ENCODE measurements around the gene IPO9.
"Not testable (repeated sequence)": the region's sequence is repeated elsewhere in the genome, so short reads cannot be mapped to it uniquely, and the experiment has no call there.

IPO9 gene

DNA sequence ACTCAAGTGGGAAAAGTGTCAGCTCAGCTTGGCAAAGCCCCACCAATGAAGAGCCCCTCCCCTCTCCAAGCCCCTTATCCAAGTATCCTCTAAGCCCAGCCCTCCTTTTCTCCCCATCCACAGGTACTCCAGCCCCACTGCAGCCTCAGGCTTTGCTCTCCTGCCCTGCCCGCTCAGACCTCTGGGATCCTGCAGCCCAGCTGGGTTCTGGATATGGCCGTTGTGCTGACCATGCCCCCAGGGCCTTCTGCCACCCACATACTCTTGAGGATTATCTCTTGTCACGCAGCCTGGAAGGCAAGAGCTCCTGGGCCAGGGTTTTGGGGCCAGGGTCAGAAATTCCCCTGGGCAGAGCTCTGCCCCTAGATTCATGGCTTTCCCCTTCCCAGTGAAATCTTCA lies 64.5 kb downstream of the IPO9 start:
- Histone ChIP-seq H3K4me3 (ENCODE audit: low read depth, low read length) (no peak overlapping the region), H3K27me3 (ENCODE audit: control insufficient read depth, insufficient read depth, low read length) (peaks cover 16% of the 10 kb centered on the region), H3K4me1 (ENCODE audit: control insufficient read depth, insufficient read depth, low read length) (peaks cover 7% of the 10 kb centered on the region), H3K9me3 (ENCODE audit: control insufficient read depth, insufficient read depth, low read length) (no peaks in the 10 kb centered on the region), H3K36me3 (ENCODE audit: control insufficient read depth, insufficient read depth, low read length) (peaks cover 4% of the 10 kb centered on the region), H3K9ac (ENCODE audit: low read depth, low read length) (no peak overlapping the region)

DNA sequence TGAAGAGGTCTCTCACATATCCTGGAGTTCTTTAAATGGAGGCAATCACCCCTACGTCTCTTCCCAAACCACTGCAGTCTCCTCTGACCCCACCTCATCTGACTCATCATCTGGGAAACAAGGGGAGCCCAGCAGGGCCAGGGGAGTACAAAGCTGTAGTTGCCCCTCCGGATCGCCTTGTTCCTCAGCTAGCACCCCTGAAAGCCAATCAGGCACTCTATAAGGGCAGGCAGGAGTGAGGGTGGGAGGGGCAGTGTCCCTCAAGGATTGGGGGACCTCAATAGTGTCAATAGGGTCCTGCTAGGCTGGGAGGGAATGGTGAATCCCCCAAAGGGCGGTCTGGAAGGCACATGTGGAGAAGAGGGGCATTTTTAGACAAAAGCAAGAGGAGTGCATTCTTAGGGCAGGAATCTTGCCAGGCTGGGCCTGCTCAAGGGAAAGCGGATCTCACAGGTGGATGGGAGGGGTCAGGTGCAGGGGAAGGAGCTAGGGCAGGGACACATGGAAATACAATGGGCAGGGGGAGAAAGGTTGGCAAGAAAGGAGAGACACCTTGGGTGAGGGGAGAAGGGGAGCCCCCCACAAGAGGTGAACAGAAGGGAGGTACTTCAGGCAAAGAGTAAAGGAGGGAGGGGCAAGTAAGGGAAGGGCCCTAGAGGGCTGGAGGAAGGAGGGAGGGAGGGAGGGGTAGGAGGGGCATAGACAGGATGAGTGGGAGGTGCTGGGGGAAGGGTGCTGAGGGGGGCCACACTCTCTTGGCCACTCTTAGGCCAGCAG lies 65.6 kb downstream of the IPO9 start:
- Histone ChIP-seq H3K4me3 (ENCODE audit: low read depth, low read length) (no peak overlapping the region), H3K36me3 (ENCODE audit: control insufficient read depth, insufficient read depth, low read length) (peaks cover 4% of the 10 kb centered on the region), H3K27me3 (ENCODE audit: control insufficient read depth, insufficient read depth, low read length) (peaks cover 10% of the 10 kb centered on the region), H3K4me1 (ENCODE audit: control insufficient read depth, insufficient read depth, low read length) (peaks cover 5% of the 10 kb centered on the region), H3K9me3 (ENCODE audit: control insufficient read depth, insufficient read depth, low read length) (no peaks in the 10 kb centered on the region), H3K9ac (ENCODE audit: low read depth, low read length) (no peak overlapping the region)

DNA sequence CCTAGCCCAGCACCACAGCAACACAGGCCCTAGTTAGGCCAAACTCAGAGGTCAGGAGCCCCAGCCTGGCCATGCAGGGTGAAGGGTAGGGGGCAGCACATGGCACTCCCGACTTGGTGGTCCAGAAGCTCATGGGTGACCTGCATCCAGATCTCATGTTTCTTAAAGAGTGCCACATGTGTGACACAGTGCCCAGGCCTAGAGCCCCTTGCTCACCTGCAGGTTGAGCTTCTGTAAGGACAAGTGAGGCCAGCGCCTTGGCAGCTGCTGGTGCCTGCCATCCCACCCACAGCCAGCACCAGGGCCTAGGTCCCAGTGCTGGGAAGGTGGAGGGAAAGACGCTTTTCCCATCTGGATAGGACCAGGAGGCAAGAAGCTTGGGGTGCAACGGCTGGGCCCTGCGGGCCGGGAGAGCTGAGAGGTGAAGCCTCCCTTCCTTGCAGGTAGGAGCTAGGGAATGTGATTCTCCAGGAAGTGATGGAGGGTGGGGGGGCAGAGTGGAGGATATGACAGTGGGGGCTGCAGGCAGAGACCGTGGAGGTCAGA lies 66.2 kb downstream of the IPO9 start:
- H3K9me3 ChIP-seq (ENCODE audit: control insufficient read depth, insufficient read depth, low read length) = no peaks in the 10 kb centered on the region
- peaks cover 4% of the 10 kb centered on the region for H3K27me3 ChIP-seq (ENCODE audit: control insufficient read depth, insufficient read depth, low read length)
- H3K4me1 ChIP-seq (ENCODE audit: control insufficient read depth, insufficient read depth, low read length) = peaks cover 3% of the 10 kb centered on the region
- no peak overlapping the region for H3K4me3 ChIP-seq (ENCODE audit: low read depth, low read length)
- H3K36me3 ChIP-seq (ENCODE audit: control insufficient read depth, insufficient read depth, low read length) = peaks cover 4% of the 10 kb centered on the region
- no peak overlapping the region for H3K9ac ChIP-seq (ENCODE audit: low read depth, low read length)

DNA sequence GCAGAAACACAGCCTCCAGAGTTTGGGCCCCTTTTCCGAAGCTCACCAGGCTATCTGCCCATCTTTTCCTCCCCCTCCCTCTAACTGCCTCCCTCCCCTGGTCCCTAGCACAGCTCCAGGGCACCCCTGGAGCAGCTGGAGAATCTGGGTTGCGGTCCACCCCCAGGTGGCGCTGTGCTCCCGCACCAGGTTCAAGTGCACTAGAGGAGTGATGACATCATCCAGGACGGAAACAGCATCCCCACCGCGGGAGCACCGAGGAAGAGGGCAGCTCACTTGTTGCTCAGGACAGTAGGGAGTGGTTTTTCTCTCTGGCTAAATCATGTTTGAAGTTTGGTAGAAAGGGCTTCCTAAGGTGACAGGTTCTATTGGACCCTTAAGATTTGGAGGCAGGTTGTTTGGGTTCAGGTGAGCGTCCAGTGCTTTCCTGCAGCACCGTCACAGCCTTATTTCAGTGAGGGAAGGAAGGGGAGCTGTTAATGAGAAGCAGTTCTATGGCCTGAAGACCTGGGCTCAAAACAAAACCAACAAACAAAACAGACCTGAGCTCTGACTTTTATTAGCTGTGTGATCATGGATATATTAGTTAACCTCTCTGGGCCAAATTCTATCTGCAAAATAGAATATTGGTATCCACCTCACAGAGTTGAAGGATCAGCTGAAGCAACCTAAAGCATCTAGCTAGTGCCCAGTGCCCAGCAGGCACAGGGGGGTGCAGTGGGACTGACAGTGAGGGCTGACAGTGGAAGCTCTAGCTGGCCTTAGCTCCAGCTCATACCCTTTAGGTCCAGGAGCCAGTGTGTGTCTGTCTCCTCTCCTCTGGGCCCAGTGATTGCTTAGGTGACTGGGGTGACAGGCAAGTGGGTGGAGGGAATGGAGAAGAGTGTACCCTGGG lies 67.2 kb downstream of the IPO9 start:
- Histone ChIP-seq H3K27me3 (ENCODE audit: control insufficient read depth, insufficient read depth, low read length) (no peaks in the 10 kb centered on the region), H3K36me3 (ENCODE audit: control insufficient read depth, insufficient read depth, low read length) (no peaks in the 10 kb centered on the region), H3K4me1 (ENCODE audit: control insufficient read depth, insufficient read depth, low read length) (peaks cover 3% of the 10 kb centered on the region), H3K4me3 (ENCODE audit: low read depth, low read length) (no peak overlapping the region), H3K9me3 (ENCODE audit: control insufficient read depth, insufficient read depth, low read length) (no peaks in the 10 kb centered on the region), H3K9ac (ENCODE audit: low read depth, low read length) (no peak overlapping the region)

DNA sequence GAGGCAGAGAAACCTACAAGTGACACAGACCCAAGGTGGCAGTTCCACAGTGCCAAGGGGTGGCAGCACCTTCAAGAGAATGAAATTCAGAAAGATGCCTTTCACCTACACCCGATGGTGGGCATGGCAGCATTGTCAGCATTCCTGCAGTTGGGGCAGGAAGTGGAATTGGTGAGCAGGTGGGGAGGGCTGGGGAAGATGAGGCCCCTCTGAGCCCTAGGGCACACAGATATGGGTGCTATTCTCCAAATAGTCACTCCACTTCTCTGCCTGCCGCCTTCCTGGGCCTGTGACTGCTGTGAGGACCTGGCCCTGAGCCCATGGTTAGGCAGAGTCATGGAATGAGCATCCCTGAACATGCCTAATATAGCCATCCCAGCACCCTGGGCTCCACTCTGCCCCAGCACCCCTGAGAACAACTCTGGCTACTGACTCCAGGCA lies 68.0 kb downstream of the IPO9 start:
- no peak overlapping the region for H3K9ac ChIP-seq (ENCODE audit: low read depth, low read length)

DNA sequence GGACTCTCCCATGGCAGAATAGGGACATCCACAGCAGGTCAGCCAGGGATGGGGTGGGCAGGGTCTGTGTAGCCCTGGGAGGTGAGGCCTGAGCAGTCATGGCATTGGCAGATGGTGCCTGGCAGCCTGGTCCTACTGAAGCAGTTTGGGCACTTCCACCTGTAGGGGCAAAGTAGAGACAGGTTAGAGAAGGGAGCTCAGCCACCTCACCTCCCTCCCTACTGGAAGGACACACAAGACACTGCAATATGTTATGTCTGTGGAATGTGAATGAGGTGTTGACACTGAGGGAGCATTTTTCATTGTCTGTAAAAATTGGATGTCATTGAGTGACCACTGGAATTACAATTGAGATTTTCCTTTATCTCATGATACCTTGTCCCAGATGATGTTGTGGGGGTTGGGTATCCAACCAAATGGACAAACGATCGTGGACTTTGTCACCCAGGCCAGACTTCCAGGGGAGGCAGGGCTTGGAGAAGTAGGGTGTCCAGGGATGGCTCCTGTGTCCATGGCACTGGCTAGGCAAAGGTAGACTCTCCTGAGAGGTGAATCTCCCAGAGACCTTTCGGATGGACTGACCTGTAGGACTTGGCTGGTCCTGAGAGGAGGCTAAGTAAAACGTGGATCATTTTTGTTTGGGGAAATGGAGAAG lies 69.4 kb downstream of the IPO9 start:
- no peak overlapping the region for H3K9ac ChIP-seq (ENCODE audit: low read depth, low read length)
- H3K36me3 ChIP-seq (ENCODE audit: control insufficient read depth, insufficient read depth, low read length) = no peaks in the 10 kb centered on the region
- no peak overlapping the region for H3K4me3 ChIP-seq (ENCODE audit: low read depth, low read length)
- peaks cover 3% of the 10 kb centered on the region for H3K4me1 ChIP-seq (ENCODE audit: control insufficient read depth, insufficient read depth, low read length)
- no peaks in the 10 kb centered on the region for H3K9me3 ChIP-seq (ENCODE audit: control insufficient read depth, insufficient read depth, low read length)
- no peaks in the 10 kb centered on the region for H3K27me3 ChIP-seq (ENCODE audit: control insufficient read depth, insufficient read depth, low read length)

More for the DNA sequence above, 68.0 kb downstream of the IPO9 start:
- H3K27me3 ChIP-seq (ENCODE audit: control insufficient read depth, insufficient read depth, low read length) = no peaks in the 10 kb centered on the region
- H3K36me3 ChIP-seq (ENCODE audit: control insufficient read depth, insufficient read depth, low read length) = no peaks in the 10 kb centered on the region
- no peaks in the 10 kb centered on the region for H3K9me3 ChIP-seq (ENCODE audit: control insufficient read depth, insufficient read depth, low read length)
- H3K4me3 ChIP-seq (ENCODE audit: low read depth, low read length) = no peak overlapping the region
- peaks cover 3% of the 10 kb centered on the region for H3K4me1 ChIP-seq (ENCODE audit: control insufficient read depth, insufficient read depth, low read length)

DNA sequence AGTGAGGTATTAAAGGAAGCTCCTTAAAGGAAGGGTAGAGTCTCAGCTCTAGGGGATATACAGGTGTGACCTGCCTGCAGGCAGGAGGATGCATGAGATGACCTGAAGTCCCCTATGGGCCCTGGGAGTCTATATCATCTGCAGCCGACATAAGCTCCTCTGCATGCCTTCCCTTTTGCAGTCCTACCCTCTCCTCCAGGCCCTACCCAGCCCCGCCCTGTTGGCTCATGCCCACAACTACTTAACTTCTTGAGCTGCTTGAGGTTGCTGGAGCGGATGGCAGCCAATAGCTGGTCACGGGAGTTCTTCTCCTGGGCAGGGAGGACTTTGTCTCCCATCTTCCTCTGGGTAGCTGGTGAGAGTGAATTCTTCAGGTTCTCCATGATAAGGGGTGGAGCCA lies 70.0 kb downstream of the IPO9 start:
- peaks cover 3% of the 10 kb centered on the region for H3K4me1 ChIP-seq (ENCODE audit: control insufficient read depth, insufficient read depth, low read length)
- H3K27me3 ChIP-seq (ENCODE audit: control insufficient read depth, insufficient read depth, low read length) = no peaks in the 10 kb centered on the region
- H3K4me3 ChIP-seq (ENCODE audit: low read depth, low read length) = no peak overlapping the region
- no peaks in the 10 kb centered on the region for H3K36me3 ChIP-seq (ENCODE audit: control insufficient read depth, insufficient read depth, low read length)
- no peaks in the 10 kb centered on the region for H3K9me3 ChIP-seq (ENCODE audit: control insufficient read depth, insufficient read depth, low read length)
- no peak overlapping the region for H3K9ac ChIP-seq (ENCODE audit: low read depth, low read length)

DNA sequence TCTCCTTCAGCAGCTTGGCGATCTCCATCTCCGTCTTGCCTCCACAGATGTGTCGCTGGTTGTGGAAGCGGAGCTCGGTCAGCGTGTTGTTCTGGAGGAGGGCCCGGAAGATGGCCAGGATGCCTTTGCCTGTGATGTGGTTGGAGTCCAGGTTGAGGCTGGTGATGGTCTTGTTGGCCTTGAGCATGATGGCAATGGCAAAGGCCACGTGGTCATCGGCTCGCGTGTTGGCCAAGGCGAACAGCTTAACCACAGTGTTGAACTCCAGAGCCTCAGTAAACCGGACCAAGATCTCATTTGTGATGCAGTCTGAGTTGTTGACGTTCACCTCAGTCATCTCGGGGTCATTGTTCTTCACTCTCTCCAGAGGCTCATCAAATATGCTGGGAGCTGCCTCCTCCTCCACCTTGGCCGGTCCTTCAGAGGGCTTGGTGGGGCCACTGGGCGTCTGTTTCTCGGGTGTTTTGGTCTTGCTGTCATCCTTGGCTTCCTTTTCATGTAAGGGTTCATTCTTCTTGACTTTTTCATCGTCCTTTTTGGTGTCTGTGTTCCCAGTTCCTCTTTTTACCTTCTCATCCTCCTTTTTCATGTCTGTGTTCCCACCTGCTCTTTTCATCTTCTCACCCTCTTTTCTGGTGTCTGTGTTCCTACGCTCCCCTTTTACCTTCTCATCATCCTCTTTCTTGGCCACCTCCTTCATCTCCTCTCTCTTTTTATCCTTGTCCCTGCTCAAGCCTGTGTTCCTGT lies 70.9 kb downstream of the IPO9 start:
- Histone ChIP-seq H3K4me1 (ENCODE audit: control insufficient read depth, insufficient read depth, low read length) (peaks cover 3% of the 10 kb centered on the region), H3K9ac (ENCODE audit: low read depth, low read length) (no peak overlapping the region)

DNA sequence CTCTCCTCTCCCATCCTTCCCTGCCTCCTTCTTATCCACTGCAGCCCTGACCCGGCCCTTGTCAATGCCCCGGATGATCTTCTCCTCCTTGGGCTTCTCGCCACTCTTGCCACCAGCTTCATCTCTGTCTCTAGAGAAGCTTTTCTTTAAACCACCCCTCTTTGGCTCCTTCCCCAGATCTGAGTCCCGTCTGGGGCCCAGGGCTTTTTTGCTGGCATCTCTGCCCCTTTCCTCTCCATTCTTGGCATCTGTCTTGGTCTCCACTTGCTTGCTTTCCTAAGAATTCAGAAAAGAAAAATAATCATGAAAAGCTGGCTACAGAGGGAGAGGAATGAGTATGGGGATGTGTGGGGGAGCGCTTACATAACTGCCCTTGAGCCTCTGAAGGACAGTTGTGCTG lies 71.5 kb downstream of the IPO9 start:
- peaks cover 3% of the 10 kb centered on the region for H3K4me1 ChIP-seq (ENCODE audit: control insufficient read depth, insufficient read depth, low read length)
- H3K4me3 ChIP-seq (ENCODE audit: low read depth, low read length) = no peak overlapping the region
- H3K27me3 ChIP-seq (ENCODE audit: control insufficient read depth, insufficient read depth, low read length) = no peaks in the 10 kb centered on the region
- H3K9me3 ChIP-seq (ENCODE audit: control insufficient read depth, insufficient read depth, low read length) = no peaks in the 10 kb centered on the region
- no peak overlapping the region for H3K9ac ChIP-seq (ENCODE audit: low read depth, low read length)
- no peaks in the 10 kb centered on the region for H3K36me3 ChIP-seq (ENCODE audit: control insufficient read depth, insufficient read depth, low read length)

More for the DNA sequence above, 70.9 kb downstream of the IPO9 start:
- Histone ChIP-seq H3K9me3 (ENCODE audit: control insufficient read depth, insufficient read depth, low read length) (no peaks in the 10 kb centered on the region), H3K36me3 (ENCODE audit: control insufficient read depth, insufficient read depth, low read length) (no peaks in the 10 kb centered on the region), H3K4me3 (ENCODE audit: low read depth, low read length) (no peak overlapping the region), H3K27me3 (ENCODE audit: control insufficient read depth, insufficient read depth, low read length) (no peaks in the 10 kb centered on the region)

DNA sequence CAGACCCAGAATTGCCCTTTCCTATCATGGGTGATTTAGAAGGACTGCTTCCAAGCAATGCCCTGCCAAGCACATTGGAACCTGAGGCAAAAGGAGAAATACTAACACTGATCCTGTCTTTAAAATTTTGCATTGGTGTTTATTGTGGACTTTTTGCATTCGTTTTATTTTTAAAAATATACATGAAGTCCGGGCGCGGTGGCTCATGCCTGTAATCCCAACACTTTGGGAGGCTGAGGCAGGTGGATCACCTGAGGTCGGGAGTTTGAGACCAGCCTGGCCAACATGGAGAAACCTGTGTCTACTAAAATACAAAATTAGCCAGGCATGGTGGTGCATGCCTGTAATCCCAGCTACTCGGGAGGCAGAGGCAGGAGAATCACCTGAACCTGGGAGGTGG lies 72.1 kb downstream of the IPO9 start:
- not testable (repeated sequence) for H3K9me3 ChIP-seq (ENCODE audit: control insufficient read depth, insufficient read depth, low read length); H3K9ac ChIP-seq (ENCODE audit: low read depth, low read length); H3K4me3 ChIP-seq (ENCODE audit: low read depth, low read length); H3K27me3 ChIP-seq (ENCODE audit: control insufficient read depth, insufficient read depth, low read length); H3K4me1 ChIP-seq (ENCODE audit: control insufficient read depth, insufficient read depth, low read length); H3K36me3 ChIP-seq (ENCODE audit: control insufficient read depth, insufficient read depth, low read length)

DNA sequence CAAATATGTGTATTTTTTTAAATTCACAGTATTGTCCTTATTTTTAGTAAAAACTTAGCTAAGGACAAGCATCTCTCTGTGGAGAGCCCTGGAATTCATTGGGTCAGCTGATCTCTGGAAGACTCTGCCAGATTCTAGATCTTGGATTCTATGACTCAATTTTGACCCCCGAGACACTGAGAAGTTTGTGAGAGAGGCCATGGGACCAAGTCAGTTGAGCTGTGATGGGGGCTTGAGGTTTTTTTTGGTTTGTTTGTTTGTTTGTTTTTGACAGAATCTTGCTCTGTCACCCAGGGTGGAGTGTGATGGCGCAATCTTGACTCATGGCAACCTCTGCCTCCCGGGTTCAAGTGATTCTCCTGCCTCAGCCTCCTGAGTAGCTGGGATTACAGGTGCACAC lies 73.2 kb downstream of the IPO9 start:
- Histone ChIP-seq H3K4me1 (ENCODE audit: control insufficient read depth, insufficient read depth, low read length) (no peaks in the 10 kb centered on the region), H3K9me3 (ENCODE audit: control insufficient read depth, insufficient read depth, low read length) (no peaks in the 10 kb centered on the region), H3K9ac (ENCODE audit: low read depth, low read length) (no peak overlapping the region), H3K4me3 (ENCODE audit: low read depth, low read length) (no peak overlapping the region), H3K27me3 (ENCODE audit: control insufficient read depth, insufficient read depth, low read length) (no peaks in the 10 kb centered on the region), H3K36me3 (ENCODE audit: control insufficient read depth, insufficient read depth, low read length) (no peaks in the 10 kb centered on the region)
